Activated T-cell treated with anti-CD3 and anti-CD28 coated beads for 1 hour (primary cell): Measurements from ENCODE around the gene KRABD2.
"Not testable (repeated sequence)": the region's sequence is repeated elsewhere in the genome, so short reads cannot be mapped to it uniquely, and the experiment has no call there.

Source experiments
- DNase-seq: peaks from one replicate; pipeline ENCODE4 v3.0.0-alpha.2; 2020; ENCODE audit warnings: low read depth

KRABD2 gene

DNA sequence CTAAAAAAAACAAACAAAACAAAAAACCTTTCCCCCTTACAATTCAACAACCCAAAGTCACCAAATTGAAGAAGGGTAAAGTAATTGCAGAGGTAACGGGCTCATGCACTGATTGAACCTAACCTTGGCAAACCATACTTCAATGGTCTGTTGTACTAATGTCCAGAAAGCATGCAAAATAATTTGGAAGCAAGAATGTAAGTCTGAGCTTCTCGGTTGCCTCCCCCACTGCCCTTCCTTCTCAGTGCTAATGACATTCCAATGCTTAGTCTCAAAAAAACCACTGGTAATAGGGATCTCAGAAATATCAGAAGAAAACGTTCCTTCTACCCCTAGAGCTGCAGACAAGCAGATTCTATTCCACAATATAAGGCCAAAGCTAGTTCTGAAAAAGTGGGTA is 15.8 kb downstream of the KRABD2 start:
- DNase-seq: no peak

DNA sequence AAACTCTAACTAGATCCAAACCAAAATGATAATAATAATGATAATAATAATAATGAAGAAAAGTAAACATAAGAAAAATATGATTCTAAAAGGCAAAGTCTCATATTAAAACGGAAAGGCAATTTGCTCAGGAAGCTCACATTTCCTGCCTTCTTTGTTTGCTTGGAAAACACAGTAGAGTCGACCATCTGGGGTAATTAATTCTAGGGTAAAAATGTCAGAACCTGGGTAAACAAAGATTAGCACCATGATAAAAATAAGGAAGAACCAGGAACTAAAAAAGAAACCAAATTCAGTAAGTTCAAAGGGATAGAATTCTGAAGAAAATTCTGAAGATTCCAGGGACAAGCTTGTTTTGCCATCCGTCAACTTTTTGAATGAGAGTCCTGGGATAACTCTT is 16.2 kb downstream of the KRABD2 start:
- no peak for DNase-seq

DNA sequence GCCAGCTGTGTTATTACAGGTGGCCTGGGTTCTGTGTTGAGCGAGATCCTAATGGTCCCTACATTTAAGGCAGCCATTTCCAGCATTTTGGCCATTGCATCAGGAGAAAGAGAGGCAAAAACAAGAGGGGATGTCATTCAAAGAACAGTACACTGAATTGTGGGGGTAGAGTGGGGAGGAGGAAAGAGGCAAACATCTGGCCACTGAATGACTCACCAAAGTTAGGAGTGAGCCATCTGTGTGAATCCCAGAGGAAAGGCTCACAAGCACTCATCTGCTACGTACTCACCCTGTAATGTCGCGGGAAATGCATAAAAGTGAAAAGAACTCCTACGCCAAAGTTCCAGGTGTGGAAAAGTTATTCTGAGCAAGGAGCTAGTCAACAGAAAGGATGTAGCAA is 16.7 kb downstream of the KRABD2 start:
- DNase-seq: no peak

DNA sequence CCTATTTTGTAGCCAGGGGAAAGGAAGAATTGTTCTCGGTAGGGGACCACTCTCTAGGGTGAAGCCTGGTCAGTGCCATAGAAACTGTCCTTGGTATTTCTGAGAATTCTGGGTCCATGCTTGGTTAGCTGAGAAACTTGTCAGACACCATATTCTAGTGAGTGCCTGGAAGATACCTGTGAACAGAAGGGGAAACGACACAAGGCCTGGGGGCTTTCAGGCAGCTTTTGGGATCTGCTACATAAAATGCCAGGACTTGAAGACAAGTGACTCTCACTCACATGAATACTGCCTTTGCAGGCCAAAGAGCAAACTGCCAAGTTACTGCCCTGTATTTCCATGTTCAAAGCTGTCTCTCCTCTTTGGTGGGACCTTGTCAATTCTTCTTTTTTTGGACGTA is 18.6 kb downstream of the KRABD2 start:
- DNase-seq: no peak

DNA sequence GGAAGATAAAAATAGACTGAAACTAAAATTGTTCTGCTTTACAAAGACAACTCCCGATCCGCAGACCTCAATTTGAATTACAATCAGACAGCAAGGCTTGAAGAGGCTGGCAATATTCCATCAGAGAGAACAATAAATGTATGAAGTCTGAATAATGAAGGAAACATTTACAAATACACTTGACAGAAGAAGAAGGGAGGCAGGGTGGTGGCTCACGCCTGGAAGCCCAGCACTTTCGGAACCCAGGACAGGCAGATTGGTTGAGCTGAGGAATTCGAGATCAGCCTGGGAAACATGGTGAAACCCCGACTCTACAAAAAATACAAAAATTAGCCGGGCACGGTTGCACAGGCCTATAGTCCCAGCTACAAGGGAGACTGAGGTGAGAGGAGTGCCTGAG is 22.3 kb downstream of the KRABD2 start:
- DNase-seq: no peak

DNA sequence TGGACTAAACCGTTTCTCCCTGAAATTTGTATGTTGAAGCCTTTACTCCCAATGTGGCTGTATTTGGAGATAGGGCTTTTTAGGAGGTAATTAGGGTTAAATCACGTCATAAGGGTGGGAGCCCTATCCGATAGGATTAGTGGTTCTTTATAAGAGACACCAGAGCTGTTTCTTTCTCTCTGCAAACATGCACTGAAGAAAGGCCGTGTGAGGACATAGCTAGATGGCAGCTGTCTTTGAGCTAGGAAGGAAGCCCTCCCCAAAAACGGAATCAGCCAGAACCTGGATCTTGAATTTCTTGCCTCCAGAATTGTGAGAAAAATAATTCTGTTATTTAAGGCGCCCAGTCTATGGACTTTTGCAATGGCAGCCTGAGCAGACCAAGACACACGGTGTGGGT is 22.8 kb downstream of the KRABD2 start:
- no peak for DNase-seq

DNA sequence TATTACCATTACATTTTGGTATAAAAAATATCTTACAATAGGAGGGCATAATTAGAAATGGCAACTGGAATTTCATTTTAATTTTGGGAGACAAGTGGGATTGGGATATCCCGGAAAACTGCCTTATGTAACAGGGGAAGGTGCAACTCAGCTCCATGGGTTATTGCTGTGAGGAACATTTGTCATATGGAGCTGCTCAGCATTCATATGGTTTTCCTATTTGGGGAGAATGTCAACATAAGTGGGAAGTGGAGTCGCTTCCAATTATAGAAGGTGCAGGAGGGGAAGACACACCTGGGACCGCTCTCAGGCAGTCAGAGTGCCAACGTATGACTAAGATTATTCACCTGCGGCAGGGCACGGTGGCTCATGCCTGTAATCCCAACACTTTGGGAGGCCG is 26.2 kb downstream of the KRABD2 start:
- DNase-seq: no peak

DNA sequence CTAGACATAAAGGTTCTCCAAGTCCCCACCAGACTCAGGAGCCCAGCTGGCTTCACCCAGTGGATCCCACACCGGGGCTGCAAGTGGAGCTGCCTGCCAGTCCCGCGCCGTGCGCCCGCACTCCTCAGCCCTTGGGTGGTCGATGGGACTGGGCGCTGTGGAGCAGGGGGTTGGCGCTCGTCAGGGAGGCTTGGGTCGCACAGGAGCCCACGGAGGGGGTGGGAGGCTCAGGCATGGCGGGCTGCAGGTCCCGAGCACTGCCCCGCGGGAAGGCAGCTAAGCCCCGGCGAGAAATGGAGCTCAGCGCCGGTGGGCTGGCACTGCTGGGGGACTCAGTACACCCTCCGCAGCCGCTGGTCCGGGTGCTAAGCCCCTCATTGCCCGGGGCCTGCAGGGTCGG is 29.5 kb downstream of the KRABD2 start:
- not testable (repeated sequence) for DNase-seq

DNA sequence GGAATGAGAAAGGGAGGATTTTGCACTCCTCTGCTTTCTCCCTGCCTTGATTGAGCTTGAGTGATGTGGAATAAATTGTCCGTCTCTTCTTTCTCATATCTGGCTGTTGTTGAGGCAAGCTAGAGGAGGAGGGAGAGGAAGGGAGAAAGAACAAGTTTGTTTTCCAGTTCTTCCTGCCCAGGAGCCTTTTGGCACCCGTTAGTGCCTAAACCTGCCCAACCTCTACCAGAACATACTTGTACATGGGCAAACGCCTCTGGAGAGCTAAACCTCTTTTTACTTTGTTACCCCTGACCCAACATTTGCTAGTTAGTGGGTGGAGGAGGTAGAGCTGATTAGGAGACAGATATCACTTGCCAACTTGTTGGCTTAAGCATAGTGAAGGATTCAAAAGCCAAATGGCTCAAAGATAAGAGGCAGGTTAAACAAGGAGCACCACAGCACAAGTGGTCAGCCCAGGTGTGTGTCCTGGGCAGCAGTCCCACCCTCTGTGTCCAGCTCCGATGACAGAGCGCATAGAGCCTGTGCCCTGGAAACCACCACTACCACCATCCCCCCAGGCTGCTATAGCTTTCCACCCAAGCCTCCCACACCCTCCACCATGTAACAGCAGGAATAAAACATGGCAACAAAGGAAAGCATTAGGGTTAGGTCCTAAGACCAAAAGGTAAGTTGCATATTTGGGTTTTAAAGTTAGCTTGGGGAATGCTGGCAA is 30.4 kb downstream of the KRABD2 start:
- DNase-seq: no peak

DNA sequence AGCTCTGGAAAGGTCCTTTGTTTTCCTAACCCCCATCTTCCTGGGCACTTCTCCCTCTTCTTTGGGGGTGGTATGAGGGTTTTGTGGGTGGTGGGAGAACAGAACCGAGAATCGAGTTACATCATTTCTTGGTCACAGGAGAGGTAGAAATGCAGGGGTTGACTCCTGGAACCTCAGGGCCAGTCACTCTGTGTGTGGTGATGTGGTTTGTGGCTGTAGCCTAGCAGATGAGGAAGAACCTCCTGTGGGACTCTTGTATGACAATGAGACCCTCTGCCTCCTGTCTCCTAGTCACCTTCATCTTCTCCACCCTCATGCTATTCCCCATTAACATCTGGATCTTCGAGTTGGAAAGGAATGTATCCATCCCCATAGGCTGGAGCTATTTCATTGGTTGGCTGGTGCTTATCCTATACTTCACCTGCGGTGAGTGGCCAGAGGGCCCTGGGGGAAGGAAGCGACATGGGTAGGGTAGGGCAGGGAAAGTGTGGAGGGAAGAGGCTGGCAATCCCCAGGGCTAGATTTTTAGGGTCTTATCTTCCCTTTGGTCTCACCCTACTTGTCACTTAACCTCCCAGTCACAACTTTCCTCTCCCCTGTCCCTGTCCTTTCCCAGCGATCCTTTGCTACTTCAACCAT is 31.3 kb downstream of the KRABD2 start:
- DNase-seq: no peak

DNA sequence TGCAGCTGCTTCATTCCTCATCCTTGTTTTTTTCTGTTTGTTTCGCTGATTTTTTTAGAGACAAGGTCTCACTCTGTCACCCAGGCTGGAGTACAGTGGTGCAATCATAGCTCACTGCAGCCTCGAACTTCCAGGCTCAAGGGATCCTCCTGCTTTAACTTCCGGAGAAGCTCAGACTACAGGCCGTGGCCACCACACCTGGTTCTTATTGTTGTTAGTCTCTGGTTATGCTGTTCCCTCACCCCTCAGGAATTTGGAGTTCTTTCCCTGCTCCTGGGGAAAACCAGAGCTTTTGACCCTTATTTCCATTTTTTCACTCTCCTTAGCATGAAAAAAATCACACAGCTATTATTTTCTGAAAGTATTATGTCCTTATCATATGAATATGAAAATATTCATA is 35.0 kb downstream of the KRABD2 start:
- DNase-seq: no peak

DNA sequence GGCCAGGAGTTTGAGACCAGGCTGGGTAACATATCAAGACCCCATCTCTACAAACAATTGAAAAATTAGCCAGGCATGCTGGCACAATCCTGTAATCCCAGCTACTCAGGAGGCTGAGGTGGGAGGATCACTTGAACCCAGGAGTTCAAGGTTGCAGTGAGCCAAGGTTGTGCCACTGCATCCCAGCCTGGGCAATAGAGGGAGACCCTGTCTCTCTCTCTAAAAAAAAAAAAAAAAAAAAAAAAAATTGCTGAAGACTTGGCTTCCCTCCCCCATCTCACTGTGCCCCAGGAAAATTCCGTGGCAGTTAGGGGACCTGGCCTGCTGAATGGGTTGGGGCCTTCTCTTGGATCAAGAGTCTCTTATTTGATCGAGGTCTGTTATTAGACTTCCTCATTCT is 37.0 kb downstream of the KRABD2 start, which contains the start of gene ODF4:
TSS of gene ODF4 (plus strand) at position 301 of the 400 bp plus-strand sequence. CDS start 212 bp downstream, outside the sequence.
- no peak for DNase-seq

DNA sequence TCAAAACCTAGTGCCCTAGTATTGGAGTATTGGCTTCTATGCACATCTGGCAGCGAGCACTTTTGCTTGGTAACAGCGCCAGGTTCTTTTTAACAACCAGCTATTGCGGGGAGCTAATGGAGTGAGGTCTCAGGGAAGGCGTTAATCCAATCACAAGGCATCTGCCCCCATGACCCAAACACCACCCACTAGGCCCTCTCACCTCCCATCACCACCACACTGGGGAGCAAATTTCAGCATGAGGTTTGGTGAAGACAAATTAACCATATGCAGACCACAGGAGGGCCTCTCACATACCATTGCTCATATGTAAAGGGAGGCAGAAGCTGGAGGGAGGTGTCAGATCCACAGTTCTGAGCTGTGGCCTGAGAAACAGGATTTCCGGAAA is 37.8 kb downstream of the KRABD2 start:
- no peak for DNase-seq

DNA sequence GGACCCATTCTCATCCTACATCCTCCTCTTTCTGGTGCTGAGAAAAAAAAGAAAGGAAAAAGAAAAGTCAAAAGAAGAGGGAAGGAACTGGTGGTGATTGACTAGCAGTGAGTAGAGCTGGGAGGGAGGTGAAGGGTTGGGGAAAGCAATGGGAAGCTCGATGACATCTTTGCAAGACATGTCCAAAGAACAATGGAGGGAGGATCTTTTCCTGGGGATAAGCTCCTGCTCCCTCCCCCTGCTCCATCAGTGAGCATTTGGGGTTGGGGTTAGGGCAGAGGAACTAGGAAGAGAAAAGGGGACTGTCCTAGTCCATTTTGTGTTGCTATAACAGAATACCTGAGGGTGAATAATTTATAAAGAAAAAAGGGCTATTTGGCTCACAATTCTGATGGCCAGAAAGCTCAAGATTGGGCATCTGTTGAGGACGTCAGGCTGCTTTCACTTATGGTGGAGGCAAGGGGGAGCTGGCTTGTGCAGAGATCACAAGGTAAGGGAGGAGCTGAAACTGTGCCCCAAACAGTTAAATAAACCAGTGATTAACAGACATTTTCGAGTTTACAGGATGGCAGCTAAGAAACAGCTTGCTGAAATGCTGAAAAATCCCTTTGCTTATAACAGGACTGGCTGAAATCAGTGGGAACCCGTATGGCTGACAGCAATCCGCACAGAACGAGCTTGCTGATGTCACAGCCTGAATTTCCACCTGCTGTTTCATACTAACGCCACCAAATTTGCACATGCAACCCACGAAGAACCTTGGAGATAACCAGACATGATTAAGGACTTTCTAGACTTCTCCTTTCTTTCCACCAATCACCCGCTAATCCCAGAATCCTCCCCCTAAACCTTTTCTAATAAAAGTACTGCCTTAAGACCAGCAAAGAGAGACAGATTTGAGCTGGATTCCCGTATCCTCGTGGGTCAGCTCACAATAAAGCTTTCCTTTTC is 38.4 kb downstream of the KRABD2 start:
- DNase-seq: no peak

DNA sequence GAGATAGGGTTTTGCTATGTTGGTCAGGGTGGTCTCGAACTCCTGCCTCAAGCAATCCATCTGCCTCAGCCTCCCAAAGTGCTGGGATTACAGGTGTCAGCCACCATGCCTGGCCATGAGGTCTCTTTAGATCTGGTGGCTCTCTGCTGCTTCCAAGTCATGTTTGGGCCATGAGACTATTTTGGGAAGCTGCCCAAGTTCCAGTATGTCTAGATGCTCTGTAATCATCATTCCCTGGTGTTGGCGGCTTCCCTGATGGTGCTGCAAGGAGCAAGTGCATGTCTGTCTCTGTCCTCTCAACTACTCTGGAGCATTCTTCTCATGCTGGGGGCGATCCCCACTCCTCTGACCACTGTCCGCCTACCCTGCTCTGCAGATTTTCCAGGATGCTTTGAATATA is 43.2 kb downstream of the KRABD2 start:
- DNase-seq: no peak

DNA sequence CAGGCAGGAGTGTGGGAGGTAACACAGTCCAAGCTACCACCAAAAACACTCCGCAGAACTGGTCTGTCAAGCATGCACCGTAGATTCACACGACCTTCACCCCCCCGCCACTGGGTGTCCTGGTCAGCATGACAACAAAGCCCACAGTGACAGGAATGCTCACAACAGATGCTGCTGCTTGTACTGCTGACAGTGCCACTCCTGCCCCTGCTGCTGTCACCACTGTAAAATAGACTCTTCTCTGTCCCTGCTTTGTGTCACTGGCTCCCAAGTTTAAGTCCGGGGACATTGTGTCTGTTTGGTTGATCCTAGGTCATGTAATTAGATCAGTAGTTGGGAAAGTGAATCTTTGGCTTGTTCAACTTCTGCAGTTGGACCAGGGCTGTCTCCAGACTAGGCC is 43.8 kb downstream of the KRABD2 start:
- no peak for DNase-seq

DNA sequence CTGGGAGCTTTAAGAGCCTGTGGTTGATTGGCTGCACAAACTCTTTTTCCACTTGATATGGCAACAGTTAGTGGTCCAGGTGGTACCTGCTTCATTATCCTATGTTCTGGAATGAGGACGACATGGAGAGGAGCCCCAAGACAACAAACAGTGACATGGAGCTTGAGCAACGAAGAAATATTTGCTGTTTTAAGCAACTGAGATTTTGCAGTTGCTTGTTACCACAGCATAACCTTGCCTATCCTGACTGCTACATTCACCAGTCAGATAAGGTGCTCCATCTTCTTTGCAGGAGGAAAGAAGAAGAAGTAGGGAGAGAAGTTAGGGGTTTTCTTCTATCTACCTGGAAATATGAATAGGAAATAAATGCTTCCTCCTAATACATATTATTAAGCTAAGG is 44.4 kb downstream of the KRABD2 start:
- no peak for DNase-seq

DNA sequence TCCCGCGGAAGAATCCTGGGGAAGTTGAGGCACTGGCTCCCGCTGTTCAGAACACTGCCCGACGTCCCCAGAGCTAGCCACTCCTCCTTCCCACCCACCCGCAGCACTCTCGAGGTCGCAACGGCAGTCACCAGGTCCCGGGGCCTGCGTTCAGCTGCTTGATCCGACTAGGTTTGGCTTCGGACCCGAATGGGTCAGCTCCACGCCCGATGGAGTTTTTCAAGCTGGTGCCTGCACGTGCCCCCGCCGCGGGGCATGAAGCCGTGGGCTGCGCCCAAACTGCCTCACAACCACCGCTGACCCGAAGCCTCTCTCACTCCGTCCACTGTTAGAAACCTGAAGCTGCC is 49.2 kb downstream of the KRABD2 start:
- no peak for DNase-seq
